ENCODE measurements around the gene TPMT. TPM values are rescaled to one million over a fixed set of nuclear protein-coding genes. Genes with fewer than 3 reads are reported as not detected.

The TPMT gene
- total RNA-seq, 1 donor from 2014 or later, result 8.2 TPM

GRCh38 chr6:18139935-18140621 lies 14.8 kb downstream of the TPMT start:
- Mint-ChIP-seq H3K36me3 (ENCODE audit: insufficient read depth) (peaks cover 22% of the 10 kb centered on the region), H3K27ac (no peak overlapping the region), H3K27me3 (no peaks in the 10 kb centered on the region), H3K4me3 (ENCODE audit: low read depth) (no peak overlapping the region), H3K9me3 (ENCODE audit: low read depth) (no peaks in the 10 kb centered on the region), H3K4me1 (ENCODE audit: low read depth) (peaks cover 1% of the 10 kb centered on the region)
- DNase-seq (ENCODE audit: low spot score, unreplicated experiment), result no peak
- no peak for TF ChIP-seq CTCF (IDR thresholded peaks at IDR 0.05; ENCODE audit: unreplicated experiment)

- DNase-seq (ENCODE audit: low spot score, unreplicated experiment), result no peak
- Mint-ChIP-seq H3K36me3 (ENCODE audit: insufficient read depth) (peaks cover 25% of the 10 kb centered on the region), H3K9me3 (ENCODE audit: low read depth) (no peaks in the 10 kb centered on the region)
Measured at GRCh38 chr6:18138906-18139305, 16.0 kb downstream of the TPMT start.

GRCh38 chr6:18136260-18136659 lies 18.6 kb downstream of the TPMT start:
- no peaks in the 10 kb centered on the region for H3K27me3 Mint-ChIP-seq
- H3K4me3 Mint-ChIP-seq (ENCODE audit: low read depth), result no peak overlapping the region
- H3K36me3 Mint-ChIP-seq (ENCODE audit: insufficient read depth), result peaks cover 23% of the 10 kb centered on the region
- no peak for DNase-seq (ENCODE audit: low spot score, unreplicated experiment)
- H3K4me1 Mint-ChIP-seq (ENCODE audit: low read depth), result no peaks in the 10 kb centered on the region
- H3K27ac Mint-ChIP-seq, result no peak overlapping the region
- TF ChIP-seq CTCF (IDR thresholded peaks at IDR 0.05; ENCODE audit: unreplicated experiment), result no peak
- no peaks in the 10 kb centered on the region for H3K9me3 Mint-ChIP-seq (ENCODE audit: low read depth)

More at GRCh38 chr6:18138906-18139305, 16.0 kb downstream of the TPMT start:
- H3K4me3 Mint-ChIP-seq (ENCODE audit: low read depth), result no peak overlapping the region
- H3K27me3 Mint-ChIP-seq, result no peaks in the 10 kb centered on the region
- no peak for TF ChIP-seq CTCF (IDR thresholded peaks at IDR 0.05; ENCODE audit: unreplicated experiment)
- no peak overlapping the region for H3K27ac Mint-ChIP-seq
- H3K4me1 Mint-ChIP-seq (ENCODE audit: low read depth), result peaks cover 1% of the 10 kb centered on the region

- no peak overlapping the region for H3K27ac Mint-ChIP-seq
- no peaks in the 10 kb centered on the region for H3K4me1 Mint-ChIP-seq (ENCODE audit: low read depth)
- H3K36me3 Mint-ChIP-seq (ENCODE audit: insufficient read depth), result peaks cover 19% of the 10 kb centered on the region
- H3K27me3 Mint-ChIP-seq, result no peaks in the 10 kb centered on the region
- no peak overlapping the region for H3K4me3 Mint-ChIP-seq (ENCODE audit: low read depth)
- no peaks in the 10 kb centered on the region for H3K9me3 Mint-ChIP-seq (ENCODE audit: low read depth)
- DNase-seq (ENCODE audit: low spot score, unreplicated experiment), result no peak
- no peak for TF ChIP-seq CTCF (IDR thresholded peaks at IDR 0.05; ENCODE audit: unreplicated experiment)
Measured at GRCh38 chr6:18135171-18135570, 19.7 kb downstream of the TPMT start.

GRCh38 chr6:18132346-18132745 lies 22.5 kb downstream of the TPMT start:
- no peak for DNase-seq (ENCODE audit: low spot score, unreplicated experiment)
- H3K27ac Mint-ChIP-seq, result peak overlapping the region; percentile 62
- TF ChIP-seq CTCF (IDR thresholded peaks at IDR 0.05; ENCODE audit: unreplicated experiment), result no peak
- peaks cover 12% of the 10 kb centered on the region for H3K36me3 Mint-ChIP-seq (ENCODE audit: insufficient read depth)
- H3K9me3 Mint-ChIP-seq (ENCODE audit: low read depth), result no peaks in the 10 kb centered on the region
- no peak overlapping the region for H3K4me3 Mint-ChIP-seq (ENCODE audit: low read depth)
- no peaks in the 10 kb centered on the region for H3K27me3 Mint-ChIP-seq
- H3K4me1 Mint-ChIP-seq (ENCODE audit: low read depth), result no peaks in the 10 kb centered on the region

All from progenitor cell of endocrine pancreas (in vitro differentiated cells).